HG02571 (cell line): ENCODE data around the gene TP53TG5.

ENCODE experiments used
- ATAC-seq: cut with Tn5 transposase; IDR thresholded peaks from one replicate; pipeline ENCODE4 v1.9.1; 2021; ENCODE audit warnings: mild to moderate bottlenecking, moderate library complexity; ENCODE audit not compliant: unreplicated experiment

The TP53TG5 gene

GRCh38 chr20:45329497-45330319, 48.4 kb downstream of the TP53TG5 start:
- ATAC-seq, result no peak

- no peak for ATAC-seq
Measured at GRCh38 chr20:45328451-45328850, 49.7 kb downstream of the TP53TG5 start.

DNA sequence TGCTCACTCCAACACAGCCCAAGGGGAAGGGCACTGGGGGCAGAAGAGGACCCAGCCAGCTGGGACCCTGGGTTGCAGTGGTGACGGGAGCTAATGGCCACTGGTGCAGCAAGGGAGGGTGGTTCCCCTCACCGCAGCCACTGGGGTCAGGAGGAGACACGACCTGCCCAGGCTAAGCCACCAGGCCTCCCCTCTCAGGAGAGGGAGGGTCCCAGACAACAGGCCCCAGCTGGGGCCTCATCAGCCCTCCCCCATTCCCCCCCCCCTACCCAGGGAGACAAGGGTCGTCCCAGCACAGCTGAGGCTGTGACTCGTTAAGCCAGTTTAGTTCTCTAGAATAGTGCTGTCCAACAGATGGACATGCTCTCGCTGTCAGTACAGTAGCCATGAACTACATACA, 52.8 kb downstream of the TP53TG5 start:
- ATAC-seq, result no peak

- ATAC-seq, result no peak
Measured at GRCh38 chr20:45323731-45324130, 54.4 kb downstream of the TP53TG5 start.

- ATAC-seq, result no peak
Measured at GRCh38 chr20:45322952-45323383, 55.2 kb downstream of the TP53TG5 start.
